ENCODE data around the gene SLAMF6. TPM values are rescaled to one million over a fixed set of nuclear protein-coding genes. Genes with fewer than 3 reads are reported as not detected.

Gene SLAMF6
- total RNA-seq, 4 donors from 2014 or later: 0.49 to 1.2 (median 0.62) TPM; not detected in 1

DNA sequence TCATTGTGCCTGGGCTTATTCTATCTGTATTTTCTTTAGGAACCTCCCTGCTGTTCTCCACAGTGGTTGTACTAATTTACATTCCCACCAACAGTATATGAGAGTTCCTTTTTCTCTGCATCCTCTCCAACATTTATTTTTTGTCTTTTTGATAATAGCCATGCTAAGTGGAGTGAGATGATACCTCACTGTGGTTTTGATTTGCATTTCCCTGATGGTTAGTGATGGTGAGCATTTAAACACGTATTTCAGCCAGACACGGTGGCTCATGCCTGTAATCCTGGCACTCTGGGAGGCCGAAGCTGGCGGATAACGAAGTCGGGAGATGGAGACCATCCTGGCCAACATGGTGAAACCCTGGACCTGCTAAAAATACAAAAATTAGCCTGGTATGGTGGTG is 57.9 kb downstream of the SLAMF6 start:
- H3K4me3 ChIP-seq: no peak overlapping the region
- H3K4me1 ChIP-seq: no peaks in the 10 kb centered on the region
- peaks cover 0 to 5% (median 0%) of the 10 kb centered on the region in 3 donors for H3K9me3 ChIP-seq
- H3K36me3 ChIP-seq: no peaks in the 10 kb centered on the region
- no peak overlapping the region for H3K27ac ChIP-seq
- no peaks in the 10 kb centered on the region for H3K27me3 ChIP-seq
- 80 to 83% methylated on average over 1 to 4 of the region's 6 CpGs for WGBS, 2 donors (ENCODE audit: low coverage in 1 of 2)
- no peak for ATAC-seq
- TF ChIP-seq CTCF (IDR thresholded peaks at IDR 0.05): no peak
- no peak for TF ChIP-seq POLR2AphosphoS5 (IDR thresholded peaks at IDR 0.05)
- no peak for TF ChIP-seq POLR2A (IDR thresholded peaks at IDR 0.05)
- TF ChIP-seq EP300 (IDR thresholded peaks at IDR 0.05): no peak

- ATAC-seq: no peak
- TF ChIP-seq POLR2A (IDR thresholded peaks at IDR 0.05) (no peak), CTCF (IDR thresholded peaks at IDR 0.05) (no peak), POLR2AphosphoS5 (IDR thresholded peaks at IDR 0.05) (no peak), EP300 (IDR thresholded peaks at IDR 0.05) (no peak)
- H3K27ac ChIP-seq: no peak overlapping the region
- WGBS, 2 donors (ENCODE audit: low coverage in 1 of 2): 73 to 100% methylated on average over 3 to 4 of the region's 4 CpGs
- H3K27me3 ChIP-seq: no peaks in the 10 kb centered on the region
- H3K4me1 ChIP-seq: no peaks in the 10 kb centered on the region
- H3K4me3 ChIP-seq: no peak overlapping the region
- peaks cover 0 to 5% (median 0%) of the 10 kb centered on the region in 3 donors for H3K9me3 ChIP-seq
- no peaks in the 10 kb centered on the region for H3K36me3 ChIP-seq
Measured at GRCh38 chr1:160460683-160461287, 62.3 kb downstream of the SLAMF6 start.

DNA sequence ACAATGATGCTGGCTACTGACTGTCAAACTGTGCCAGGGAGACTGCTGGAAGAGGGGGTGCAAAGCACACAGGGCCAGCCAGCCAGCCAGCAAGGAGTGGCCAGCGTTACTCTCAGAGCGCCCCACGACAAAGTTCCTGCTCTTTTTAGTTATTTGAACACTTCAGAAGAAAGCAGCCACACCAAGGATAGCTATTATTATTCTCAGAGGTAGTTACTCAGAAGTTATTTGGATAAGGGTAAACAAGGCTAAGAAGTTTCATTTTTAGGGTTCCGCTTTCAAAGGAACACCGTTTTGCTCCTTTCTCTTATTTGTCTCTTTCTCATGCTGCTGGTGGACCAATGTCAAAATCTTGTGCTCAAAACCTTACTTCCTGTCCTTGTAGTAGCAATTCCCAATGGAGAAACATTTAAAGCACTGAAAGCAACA is 62.8 kb downstream of the SLAMF6 start:
- no peak overlapping the region for H3K27ac ChIP-seq
- TF ChIP-seq CTCF (IDR thresholded peaks at IDR 0.05): no peak
- no peak for TF ChIP-seq POLR2A (IDR thresholded peaks at IDR 0.05)
- no peak for TF ChIP-seq POLR2AphosphoS5 (IDR thresholded peaks at IDR 0.05)
- no peak for TF ChIP-seq EP300 (IDR thresholded peaks at IDR 0.05)
- no peak for ATAC-seq
- no peaks in the 10 kb centered on the region for H3K27me3 ChIP-seq
- no peaks in the 10 kb centered on the region for H3K4me1 ChIP-seq
- H3K36me3 ChIP-seq: no peaks in the 10 kb centered on the region
- WGBS, 2 donors (ENCODE audit: low coverage in 1 of 2): 69 to 82% methylated on average over 5 of the region's 5 CpGs
- no peak overlapping the region for H3K4me3 ChIP-seq
- H3K9me3 ChIP-seq: peaks cover 0 to 3% (median 0%) of the 10 kb centered on the region in 3 donors

DNA sequence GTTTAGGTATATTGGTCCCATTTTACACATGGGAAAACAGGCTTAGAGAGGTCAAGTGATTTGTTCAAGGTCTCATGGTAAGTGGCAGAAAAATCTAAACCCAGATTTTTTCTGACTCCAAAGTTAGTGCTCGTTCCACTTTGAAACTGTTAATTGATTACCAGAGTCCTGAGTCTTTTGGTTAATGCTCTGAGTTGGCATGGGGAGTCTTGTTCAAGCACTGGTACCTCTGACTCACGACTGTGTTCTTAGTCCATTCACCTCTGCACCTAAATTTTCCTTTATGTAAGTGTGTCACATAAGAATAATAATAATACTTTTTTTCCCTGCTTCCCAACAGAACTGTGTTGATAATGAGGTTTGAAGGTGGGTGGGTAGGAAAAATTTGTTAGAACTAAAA is 63.4 kb downstream of the SLAMF6 start:
- H3K9me3 ChIP-seq: no peaks in the 10 kb centered on the region
- no peaks in the 10 kb centered on the region for H3K4me1 ChIP-seq
- no peak for TF ChIP-seq EP300 (IDR thresholded peaks at IDR 0.05)
- TF ChIP-seq CTCF (IDR thresholded peaks at IDR 0.05): no peak
- TF ChIP-seq POLR2AphosphoS5 (IDR thresholded peaks at IDR 0.05): no peak
- no peak for TF ChIP-seq POLR2A (IDR thresholded peaks at IDR 0.05)
- no peak for ATAC-seq
- H3K27ac ChIP-seq: no peak overlapping the region
- H3K36me3 ChIP-seq: no peaks in the 10 kb centered on the region
- 59 to 63% methylated on average over 2 of the region's 2 CpGs for WGBS, 2 donors (ENCODE audit: low coverage in 1 of 2)
- no peak overlapping the region for H3K4me3 ChIP-seq
- no peaks in the 10 kb centered on the region for H3K27me3 ChIP-seq

GRCh38 chr1:160459056-160459455 is 64.0 kb downstream of the SLAMF6 start:
- Histone ChIP-seq H3K36me3 (no peaks in the 10 kb centered on the region), H3K4me1 (no peaks in the 10 kb centered on the region), H3K27me3 (no peaks in the 10 kb centered on the region), H3K9me3 (no peaks in the 10 kb centered on the region), H3K4me3 (no peak overlapping the region), H3K27ac (no peak overlapping the region)
- 49 to 50% methylated on average over 2 of the region's 2 CpGs for WGBS, 2 donors (ENCODE audit: low coverage in 1 of 2)
- TF ChIP-seq EP300 (IDR thresholded peaks at IDR 0.05) (no peak), CTCF (IDR thresholded peaks at IDR 0.05) (no peak), POLR2A (IDR thresholded peaks at IDR 0.05) (no peak), POLR2AphosphoS5 (IDR thresholded peaks at IDR 0.05) (no peak)
- ATAC-seq: no peak
